DMS114 treated with DMSO at 0.1 percent for 48 hours (cell line): ENCODE measurements around the gene CBX1.
"Not testable (repeated sequence)": the region's sequence is repeated elsewhere in the genome, so short reads cannot be mapped to it uniquely, and the experiment has no call there.

Experiments used
- DNase-seq: peaks from one replicate; lab custom pipeline; 2025; ENCODE audit not compliant: unreplicated experiment; lab: John Stamatoyannopoulos, UW

Gene CBX1

DNA sequence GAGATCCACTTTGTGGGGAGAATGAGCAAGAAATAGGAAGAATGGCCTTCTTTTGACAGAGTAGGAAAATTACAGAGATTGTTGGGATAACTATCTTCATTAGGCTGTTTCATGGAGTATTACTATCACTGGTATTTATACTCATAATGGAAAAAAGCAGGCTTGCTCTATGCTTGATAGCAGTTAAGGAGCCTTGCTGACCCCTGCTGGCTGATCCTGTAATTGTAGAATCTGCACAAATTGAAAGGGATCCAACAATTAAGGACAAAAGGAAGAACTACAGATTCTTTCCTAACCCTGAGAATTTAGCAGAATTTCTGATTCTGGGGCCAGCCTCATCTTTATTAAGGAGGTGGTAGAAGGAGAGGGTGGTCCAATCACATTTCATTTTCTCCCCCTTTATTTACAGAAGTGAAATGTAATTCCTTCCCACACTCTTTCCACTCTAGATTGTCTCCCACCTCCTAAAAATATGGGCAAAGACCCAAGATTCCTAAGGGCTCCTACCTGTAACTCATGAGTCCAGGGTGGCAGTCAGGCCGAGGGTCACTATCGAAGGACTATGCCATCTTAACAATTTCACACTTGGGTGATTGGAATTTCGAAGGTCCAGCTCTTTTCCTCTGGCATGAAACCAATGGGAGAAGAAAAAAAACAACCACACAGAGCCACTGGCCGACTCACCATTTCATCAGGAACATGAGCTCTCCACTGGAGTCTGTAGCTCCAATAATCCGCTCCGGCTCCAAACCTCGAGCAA lies 26.8 kb downstream of the CBX1 start:
- DNase-seq, result peak; percentile 52

DNA sequence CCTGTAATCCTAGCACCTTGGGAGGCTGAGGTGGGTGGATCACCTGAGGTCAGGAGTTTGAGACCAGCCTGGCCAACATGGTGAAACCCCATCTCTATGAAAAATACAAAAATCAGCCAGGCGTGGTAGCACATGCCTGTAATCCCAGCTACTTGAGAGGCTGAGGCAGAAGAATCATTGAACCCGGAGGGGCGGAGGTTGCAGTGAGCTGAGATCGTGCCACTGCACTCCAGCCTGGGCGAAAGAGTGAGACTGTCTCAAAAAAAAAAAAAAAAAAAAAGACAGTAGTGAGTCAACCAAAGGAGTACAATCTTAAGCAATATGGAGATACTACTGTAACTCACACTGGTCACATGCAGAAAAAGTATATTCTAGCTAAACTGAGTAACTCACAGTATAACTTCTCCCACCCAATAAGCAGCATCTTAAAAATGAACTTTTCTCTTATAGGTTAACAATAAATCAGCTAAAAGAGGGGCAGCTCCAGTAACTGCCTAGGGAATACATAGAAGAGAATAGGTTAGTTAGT lies 27.6 kb downstream of the CBX1 start:
- DNase-seq, result not testable (repeated sequence)

DNA sequence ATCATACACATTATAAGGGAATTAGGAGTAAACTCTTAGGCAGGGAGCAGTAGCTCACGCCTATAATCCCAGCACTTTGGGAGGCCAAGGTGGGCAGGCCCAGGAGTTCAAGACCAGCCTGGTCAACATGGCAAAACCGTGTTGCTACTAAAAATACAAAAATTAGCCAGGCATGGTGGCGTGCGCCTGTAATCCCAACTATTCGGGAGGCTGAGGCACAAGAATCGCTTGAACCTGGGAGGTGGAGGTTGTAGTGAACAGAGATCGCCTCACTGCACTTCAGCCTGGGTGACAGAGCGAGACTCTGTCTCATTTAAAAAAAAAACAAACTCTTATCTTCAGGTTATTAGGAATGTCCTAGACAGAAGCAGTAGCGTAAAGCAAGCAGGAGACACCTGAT lies 28.5 kb downstream of the CBX1 start:
- DNase-seq, result not testable (repeated sequence)

DNA sequence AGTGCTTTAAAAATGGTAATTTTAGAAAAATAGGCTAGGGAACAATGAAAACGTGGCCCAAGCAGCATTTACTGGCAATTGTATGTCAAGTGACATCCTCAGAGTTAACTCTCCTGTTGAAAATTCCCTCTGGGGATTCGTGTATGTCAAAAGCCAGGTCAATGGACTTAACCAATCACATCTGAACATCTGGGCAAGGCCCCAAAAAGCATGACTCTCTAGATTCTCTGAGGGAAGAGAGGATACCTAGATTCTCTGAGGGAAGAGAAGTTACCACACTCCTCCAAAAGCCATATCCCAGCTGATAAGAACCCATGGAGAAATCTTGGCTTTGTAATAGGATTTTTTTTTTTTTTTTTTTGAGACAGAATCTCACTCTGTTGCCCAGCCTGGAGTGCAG lies 29.6 kb downstream of the CBX1 start:
- DNase-seq, result no peak

DNA sequence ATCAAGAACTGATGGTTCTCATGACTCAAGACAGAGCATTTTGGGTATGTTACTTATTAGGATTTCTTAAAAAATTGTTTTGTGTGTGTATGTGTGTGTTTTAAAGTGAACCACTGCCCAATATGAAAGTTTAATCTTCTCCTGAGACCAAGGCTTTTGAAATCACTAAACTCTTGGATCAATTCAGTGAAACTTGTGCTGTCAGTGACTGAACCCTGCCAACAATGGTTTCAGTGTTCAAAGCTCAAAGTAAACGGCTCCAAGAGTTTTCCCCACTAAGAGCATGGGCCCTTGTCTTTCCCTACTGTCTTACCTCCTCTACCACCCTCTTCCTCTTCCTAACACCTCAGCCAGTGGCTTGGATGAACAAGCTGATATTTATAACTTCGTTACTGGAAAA lies 31.1 kb downstream of the CBX1 start:
- DNase-seq, result no peak

DNA sequence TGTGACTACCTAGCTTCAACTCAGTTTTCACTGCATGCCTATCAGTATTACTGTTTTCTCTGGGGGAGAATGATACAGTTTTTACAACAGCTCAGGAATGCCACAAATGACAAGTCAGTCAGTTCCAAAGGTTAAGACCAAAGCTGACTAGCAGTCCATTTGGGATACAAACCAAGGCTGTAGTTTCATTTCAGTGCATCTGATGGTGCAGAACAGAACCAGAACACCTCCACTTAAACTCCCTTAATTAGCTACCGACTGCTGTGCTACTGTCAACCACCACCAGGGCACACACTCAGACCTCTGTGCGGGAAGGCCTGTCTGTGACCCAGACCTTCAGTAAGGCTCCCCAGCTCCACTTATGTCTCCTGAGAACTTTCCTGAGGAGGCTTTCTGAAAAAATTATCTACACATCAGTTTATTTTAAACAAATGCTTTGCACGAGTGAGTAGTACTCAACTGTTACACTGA lies 32.8 kb downstream of the CBX1 start:
- DNase-seq, result peak; percentile 26

DNA sequence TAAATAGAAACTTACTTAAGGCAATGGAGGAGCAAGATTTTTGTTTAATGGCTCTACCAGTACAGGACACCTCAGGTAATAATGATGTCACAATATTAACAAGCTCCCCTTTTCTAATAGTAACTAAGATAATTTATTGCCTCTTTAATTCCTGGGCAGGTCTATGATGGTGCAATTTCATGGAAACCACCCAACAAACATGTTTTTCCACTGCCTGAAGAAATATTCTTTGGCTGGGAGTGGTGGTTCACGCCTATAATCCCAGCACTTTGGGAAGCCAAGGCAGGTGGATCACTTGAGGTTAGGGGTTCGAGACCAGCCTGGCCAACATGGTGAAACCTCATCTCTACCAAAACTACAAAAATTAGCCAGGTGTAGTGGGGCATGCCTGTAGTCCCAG lies 33.5 kb downstream of the CBX1 start:
- DNase-seq, result not testable (repeated sequence)

DNA sequence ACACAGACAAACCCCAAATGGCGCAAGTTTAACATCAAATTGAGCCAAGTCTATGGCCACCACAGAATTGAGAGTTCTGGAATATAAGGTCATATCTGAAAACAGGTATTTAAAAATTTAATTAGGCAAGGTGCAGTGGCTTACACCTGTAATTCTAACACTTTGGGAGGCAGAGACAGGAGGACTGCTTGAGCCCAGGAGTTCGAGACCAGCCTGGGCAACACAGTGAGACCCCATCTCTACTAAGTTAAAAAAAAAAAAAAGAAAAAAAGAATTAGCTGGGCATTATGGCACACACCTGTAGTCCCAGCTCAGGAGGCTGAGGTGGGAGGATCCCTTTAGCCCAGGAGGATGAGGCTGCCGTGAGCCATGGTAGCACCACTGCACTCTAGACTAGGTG lies 34.0 kb downstream of the CBX1 start:
- DNase-seq, result no peak

DNA sequence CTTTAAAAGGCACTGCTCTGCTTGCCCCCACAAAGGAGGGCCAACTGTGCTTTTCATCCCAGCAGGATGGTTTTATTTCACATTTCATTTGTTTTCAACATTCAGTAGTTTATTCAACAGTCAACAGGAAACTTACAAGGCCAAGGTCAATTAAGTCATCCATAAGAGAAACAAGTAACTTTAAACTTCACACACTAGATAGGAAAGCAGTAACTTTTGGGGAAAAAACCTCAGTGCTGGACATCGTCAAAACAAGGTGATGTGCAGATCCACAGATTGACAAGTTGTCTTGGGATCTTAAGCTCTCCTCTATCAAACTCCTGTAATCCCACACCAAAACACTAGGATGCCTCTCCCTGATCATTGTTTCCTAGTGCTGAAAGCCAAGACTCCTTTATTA lies 34.6 kb downstream of the CBX1 start:
- peak; percentile 10 for DNase-seq

DNA sequence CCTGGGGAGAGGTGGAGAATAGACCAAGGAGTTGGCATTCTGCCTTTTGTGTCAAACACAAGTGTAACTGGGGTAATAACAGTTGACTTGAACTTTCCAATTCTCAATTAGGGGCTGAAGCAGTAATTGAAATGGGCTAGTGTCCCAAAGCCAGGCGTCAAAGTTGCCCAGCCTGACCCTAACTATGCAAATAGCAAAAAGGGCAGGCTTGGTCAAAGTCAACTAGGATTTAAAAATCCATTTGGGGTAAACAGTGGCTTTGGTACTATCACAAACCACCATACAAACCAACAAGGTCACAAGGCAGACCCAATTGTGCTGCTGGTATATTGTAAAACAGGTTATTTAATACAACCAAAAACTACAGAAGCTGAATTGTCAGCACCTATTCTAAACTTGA lies 35.1 kb downstream of the CBX1 start:
- DNase-seq, result no peak

DNA sequence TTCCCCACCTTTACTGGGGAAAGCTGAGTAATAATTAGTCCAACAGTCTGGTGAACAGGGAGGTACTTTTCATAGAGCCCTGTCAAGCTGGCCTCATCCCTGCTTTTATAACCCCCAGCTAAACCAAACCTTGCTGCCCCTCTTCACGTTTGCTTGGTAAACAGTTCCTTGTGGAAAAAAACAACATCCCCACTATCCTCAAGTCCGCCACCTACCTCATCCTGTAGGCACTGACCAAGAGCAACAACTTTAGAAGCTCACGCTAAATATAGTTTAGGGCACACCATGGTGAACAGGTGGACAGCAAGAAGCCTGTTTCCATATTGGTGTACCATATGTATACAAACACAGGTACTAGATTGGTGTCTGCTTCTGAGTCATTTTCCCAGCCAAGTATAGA lies 36.6 kb downstream of the CBX1 start:
- no peak for DNase-seq

DNA sequence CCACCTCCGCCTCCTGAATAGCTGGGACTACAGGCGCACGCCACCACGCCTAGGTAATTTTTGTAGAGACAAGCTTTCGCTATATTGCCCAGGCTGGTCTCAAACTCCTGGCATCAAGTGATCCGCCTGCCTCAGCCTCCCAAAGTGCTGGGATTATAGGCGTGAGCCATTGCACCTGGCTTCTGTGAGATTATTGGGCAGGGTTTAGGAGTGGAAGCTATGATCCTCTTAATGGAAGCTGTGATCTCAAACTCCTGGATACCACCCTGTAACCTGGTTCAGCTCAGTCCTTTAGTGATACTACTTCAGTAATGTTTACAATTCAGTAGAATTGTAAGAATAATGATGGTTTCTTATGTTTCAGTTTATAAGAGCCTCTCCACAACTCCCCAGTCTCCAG lies 39.0 kb downstream of the CBX1 start:
- no peak for DNase-seq

DNA sequence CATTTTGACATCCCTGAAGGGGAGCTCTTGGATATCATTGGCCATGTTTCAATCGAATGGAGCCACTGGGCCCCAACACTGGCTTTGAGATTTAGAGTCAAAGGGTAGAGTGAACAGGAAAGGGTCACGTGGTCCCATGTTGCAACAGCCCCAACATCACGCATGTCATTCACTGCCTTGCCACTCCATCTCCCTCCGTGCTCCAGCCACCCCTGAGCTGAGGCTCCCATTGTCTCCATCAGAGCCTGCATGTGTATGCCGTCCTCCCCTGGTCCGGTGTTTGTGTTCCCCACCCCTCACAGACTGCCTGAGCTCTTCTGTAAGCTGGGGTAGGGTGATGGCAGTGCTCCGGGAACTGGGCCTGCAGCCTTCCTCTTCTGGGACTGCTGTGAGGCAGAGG lies 41.0 kb downstream of the CBX1 start:
- no peak for DNase-seq

DNA sequence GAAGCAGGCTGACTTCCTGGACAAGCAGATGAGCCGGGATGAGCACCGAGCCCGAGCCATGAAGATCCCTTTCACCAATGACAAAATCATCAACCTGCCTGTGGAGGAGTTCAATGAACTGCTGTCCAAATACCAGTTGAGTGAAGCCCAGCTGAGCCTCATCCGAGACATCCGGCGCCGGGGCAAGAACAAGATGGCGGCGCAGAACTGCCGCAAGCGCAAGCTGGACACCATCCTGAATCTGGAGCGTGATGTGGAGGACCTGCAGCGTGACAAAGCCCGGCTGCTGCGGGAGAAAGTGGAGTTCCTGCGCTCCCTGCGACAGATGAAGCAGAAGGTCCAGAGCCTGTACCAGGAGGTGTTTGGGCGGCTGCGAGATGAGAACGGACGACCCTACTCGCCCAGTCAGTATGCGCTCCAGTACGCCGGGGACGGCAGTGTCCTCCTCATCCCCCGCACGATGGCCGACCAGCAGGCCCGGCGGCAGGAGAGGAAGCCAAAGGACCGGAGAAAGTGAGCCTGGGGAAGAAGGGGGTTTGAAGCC lies 42.1 kb downstream of the CBX1 start:
- no peak for DNase-seq

DNA sequence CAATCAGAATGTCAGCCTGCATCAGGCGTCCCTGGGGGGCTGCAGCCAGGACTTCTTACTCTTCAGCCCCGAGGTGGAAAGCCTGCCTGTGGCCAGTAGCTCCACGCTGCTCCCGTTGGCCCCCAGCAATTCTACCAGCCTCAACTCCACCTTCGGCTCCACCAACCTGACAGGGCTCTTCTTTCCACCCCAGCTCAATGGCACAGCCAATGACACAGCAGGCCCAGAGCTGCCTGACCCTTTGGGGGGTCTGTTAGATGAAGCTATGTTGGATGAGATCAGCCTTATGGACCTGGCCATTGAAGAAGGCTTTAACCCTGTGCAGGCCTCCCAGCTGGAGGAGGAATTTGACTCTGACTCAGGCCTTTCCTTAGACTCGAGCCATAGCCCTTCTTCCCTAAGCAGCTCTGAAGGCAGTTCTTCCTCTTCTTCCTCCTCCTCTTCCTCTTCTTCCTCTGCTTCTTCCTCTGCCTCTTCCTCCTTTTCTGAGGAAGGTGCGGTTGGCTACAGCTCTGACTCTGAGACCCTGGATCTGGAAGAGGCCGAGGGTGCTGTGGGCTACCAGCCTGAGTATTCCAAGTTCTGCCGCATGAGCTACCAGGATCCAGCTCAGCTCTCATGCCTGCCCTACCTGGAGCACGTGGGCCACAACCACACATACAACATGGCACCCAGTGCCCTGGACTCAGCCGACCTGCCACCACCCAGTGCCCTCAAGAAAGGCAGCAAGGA lies 42.7 kb downstream of the CBX1 start:
- no peak for DNase-seq

DNA sequence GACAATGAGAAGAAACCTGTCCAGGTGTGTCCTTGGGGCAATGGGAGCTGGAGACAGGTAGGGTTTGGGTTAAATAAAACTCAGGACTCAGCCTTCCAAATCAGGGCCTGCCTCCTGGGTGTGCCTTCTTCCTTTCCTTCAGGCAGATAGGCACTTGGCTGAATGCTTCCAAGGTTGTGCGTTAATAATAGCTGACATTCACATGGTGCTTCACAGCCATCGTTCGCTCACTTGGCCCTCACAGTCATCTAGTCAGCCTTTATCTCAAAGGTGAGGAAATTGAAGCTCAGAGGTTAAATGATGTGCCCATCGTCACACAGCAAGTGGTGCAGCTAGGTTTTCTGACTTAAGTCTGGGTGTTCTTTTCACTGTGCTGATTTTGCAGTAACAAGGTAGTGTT lies 43.7 kb downstream of the CBX1 start:
- no peak for DNase-seq

DNA sequence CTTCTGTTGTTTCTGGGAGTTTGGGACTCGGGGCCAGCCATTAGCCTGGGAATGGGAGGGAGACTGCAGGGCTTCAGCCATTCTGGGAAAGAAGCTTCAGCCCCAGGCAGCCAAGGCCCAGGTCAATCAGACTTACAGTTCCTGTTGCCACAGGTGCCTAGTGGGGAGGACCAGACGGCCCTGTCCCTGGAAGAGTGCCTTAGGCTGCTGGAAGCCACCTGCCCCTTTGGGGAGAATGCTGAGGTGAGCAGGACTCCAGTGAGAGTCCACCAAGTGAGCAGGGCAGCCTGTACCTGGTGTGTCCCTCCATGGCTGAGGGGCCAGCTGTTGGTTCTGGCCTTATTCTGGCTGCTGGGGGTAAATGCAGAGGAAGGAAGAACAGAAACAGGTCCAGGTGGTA lies 44.4 kb downstream of the CBX1 start:
- DNase-seq, result no peak

DNA sequence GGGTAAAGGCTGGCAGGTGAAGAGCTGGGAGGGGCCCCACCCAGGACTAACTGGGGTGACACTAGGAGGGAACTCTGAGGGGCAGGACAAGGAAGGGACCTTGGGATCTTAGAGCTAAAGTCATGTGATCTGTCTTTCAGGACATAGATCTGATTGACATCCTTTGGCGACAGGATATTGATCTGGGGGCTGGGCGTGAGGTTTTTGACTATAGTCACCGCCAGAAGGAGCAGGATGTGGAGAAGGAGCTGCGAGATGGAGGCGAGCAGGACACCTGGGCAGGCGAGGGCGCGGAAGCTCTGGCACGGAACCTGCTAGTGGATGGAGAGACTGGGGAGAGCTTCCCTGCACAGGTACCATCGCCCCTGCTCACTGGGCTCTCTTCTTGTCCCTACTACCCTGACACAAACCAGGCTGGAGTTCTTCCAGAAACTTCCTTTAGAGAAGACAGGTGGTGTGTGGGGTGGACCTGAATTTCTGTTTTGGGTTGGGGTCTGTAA lies 45.0 kb downstream of the CBX1 start:
- no peak for DNase-seq

DNA sequence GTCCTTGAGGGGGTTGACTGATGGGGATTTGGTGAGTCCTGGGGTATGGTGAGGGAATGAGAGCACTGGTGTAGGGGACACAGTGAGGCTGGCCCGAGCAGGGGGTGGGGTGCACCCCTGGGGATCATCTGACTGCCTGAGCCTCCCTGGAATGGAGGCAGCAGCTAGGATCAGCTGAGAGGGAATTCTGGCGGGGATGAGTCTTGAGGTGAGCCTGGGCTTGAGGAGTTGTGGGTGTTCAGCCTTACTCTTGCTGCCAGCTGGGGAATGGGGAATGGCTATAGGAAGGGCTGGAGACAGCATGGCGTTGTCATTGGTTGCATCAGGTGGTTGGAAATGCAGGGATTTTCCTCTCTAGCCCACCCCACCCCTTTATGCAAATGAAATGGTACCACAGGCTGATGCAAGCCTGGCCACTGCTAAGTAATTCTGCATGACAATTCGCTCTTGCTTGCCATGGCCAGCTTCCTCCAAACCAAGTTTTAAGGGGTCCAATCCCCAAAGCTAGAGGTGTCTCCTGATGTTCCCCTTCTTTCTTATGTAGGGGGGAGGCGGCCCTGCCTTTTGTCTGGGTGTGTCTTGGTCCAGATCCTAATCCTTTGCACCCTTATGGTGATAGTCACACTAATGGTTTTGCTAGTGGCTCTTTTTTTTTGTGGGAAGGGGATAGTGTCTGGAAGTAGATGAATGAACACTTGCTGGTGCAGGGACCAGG lies 45.6 kb downstream of the CBX1 start:
- no peak for DNase-seq

DNA sequence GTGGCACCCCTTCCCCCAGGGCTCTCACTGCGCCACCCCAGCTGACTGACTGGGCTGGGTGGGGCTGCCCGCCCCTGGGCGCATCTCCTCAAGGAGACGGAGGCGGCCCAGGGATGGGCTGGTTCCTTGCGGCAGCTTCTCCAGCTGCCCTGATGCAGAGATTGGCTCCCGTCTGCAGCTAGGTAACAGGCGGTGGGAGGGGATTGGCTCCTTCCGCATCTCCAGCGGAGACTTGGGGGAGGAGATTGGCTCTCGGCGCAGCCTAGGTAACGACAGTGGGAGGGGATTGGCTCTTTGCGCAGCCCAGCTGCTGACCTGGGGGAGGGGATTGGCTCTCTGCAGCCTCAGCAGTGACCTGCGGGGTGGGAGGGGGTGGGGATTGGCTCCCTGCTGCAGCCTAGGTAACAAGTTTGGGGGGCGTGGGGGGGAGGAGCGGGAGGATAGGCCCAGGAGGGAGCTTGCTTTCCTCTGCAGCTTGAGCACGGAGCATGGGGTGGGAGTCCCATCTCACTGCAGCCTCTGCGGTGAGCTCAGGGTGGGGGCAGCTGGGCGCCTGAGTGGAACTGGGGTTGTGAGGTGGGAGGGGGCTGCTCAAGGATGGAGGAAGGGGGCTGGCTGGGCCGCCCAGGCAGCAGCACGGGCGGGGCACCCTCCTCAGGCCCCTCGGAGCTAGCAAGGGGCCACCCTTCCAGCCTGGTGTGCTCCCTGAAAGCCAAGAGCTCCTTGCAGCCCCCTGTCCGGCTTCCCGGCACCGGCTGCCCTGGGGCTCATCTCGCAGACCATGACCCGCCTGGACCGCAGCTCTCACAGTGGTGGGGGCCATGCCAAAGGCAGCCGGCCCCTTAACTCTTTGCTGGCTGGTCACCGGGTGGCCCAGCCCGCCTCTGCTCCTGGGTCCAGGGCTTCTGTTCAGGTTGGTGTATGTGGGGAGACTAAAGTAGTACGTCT lies 46.8 kb downstream of the CBX1 start:
- peak; percentile 14 for DNase-seq
